ENCODE results near the gene N4BP2L1. TPM values are rescaled to one million over a fixed set of nuclear protein-coding genes. Genes with fewer than 3 reads are reported as not detected.

N4BP2L1 gene
- polyA plus RNA-seq, 2 of the 4 experiments (the other 2 are of a cell fraction): 0.41 to 0.85 TPM

GRCh38 chr13:32425158-32425557 lies 2.8 kb downstream of the N4BP2L1 start:
- FAIRE-seq (no peak), DNase-seq (ENCODE audit: low read depth in 1 of 2, low spot score in 1 of 2) (no peak), ATAC-seq (no peak)
- WGBS (ENCODE audit: missing lambda C conversion rate): 92% methylated on average over 7 of the region's 7 CpGs
- Histone ChIP-seq H3K4me3 (no peak overlapping the region), H3K4me1 (no peaks in the 10 kb centered on the region), H3K9me3 (no peaks in the 10 kb centered on the region), H3K4me2 (no peak overlapping the region), H3K27ac (no peak overlapping the region)
- TF ChIP-seq ZC3H11A (IDR thresholded peaks at IDR 0.05) (no peak), CHD2 (IDR thresholded peaks at IDR 0.05; ENCODE audit: low read length, partially characterized antibody) (no peak), CBX2 (IDR thresholded peaks at IDR 0.05; ENCODE audit: borderline replicate concordance, low read depth) (no peak), HDAC2 (IDR thresholded peaks at IDR 0.05) (no peak), EHMT2 (IDR thresholded peaks at IDR 0.05; ENCODE audit: low read depth) (no peak), KDM1A (IDR thresholded peaks at IDR 0.05; ENCODE audit: low read depth) (no peak), FOXS1 (CRISPR knock-in tag; IDR thresholded peaks at IDR 0.05) (no peak), ZSCAN20 (CRISPR knock-in tag; IDR thresholded peaks at IDR 0.05) (no peak), SREBF2 (IDR thresholded peaks at IDR 0.05) (no peak), E2F6 (IDR thresholded peaks at IDR 0.05; ENCODE audit: borderline replicate concordance, low read depth) (no peak), TP53 (CRISPR knock-in tag; IDR thresholded peaks at IDR 0.05) (no peak), FOSB (CRISPR knock-in tag; IDR thresholded peaks at IDR 0.05) (no peak), CEBPB (IDR thresholded peaks at IDR 0.05) (no peak), EP300 (IDR thresholded peaks at IDR 0.05) (no peak)
- TF ChIP-seq, protein P1, sequence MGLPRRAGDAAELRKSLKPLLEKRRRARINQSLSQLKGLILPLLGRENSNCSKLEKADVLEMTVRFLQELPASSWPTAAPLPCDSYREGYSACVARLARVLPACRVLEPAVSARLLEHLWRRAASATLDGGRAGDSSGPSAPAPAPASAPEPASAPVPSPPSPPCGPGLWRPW (IDR thresholded peaks at IDR 0.05): no peak
- ChIA-PET POLR2A (no interaction called here), CTCF (no interaction called here)

- Histone ChIP-seq H3K4me2 (no peak overlapping the region), H3K27ac (no peak overlapping the region), H3K4me1 (no peaks in the 10 kb centered on the region), H3K4me3 (no peak overlapping the region), H3K9me3 (no peaks in the 10 kb centered on the region; the same call in 2 of the 3 replicates)
- CTCF ChIA-PET: no interaction called here
- POLR2A ChIA-PET: no interaction called here
- 87% methylated on average over 3 of the region's 3 CpGs for WGBS (ENCODE audit: missing lambda C conversion rate)
- DNase-seq (ENCODE audit: low read depth in 1 of 2, low spot score in 1 of 2): no peak
- no peak for ATAC-seq
- FAIRE-seq: no peak
- TF ChIP-seq FOSL2 (IDR thresholded peaks at IDR 0.05) (no peak), FOSL2 (CRISPR knock-in tag; IDR thresholded peaks at IDR 0.05) (no peak), HOXB13 (CRISPR knock-in tag; IDR thresholded peaks at IDR 0.05; ENCODE audit: low read depth) (no peak), ESRRA (IDR thresholded peaks at IDR 0.05; ENCODE audit: borderline replicate concordance, low read length) (no peak), KDM5A (IDR thresholded peaks at IDR 0.05) (no peak)
Measured at GRCh38 chr13:32423592-32423991, 4.3 kb downstream of the N4BP2L1 start.

DNA sequence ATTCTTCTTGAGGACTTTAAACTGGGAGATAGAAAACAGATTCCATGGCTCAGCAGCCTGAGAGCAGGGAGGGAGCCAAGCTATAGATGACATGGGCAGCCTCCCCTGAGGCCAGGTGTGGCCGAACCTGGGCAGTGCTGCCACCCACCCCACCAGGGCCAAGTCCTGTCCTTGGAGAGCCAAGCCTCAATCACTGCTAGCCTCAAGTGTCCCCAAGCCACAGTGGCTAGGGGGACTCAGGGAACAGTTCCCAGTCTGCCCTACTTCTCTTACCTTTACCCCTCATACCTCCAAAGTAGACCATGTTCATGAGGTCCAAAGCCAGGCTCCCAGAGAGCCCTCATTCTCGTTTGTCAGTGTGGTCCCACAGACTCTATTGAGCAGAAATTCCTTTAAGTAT lies 8.1 kb downstream of the N4BP2L1 start:
- Histone ChIP-seq H3K4me1 (no peaks in the 10 kb centered on the region), H3K9me3 (no peaks in the 10 kb centered on the region; the same call in 2 of the 3 replicates), H3K4me3 (no peak overlapping the region), H3K4me2 (no peak overlapping the region), H3K27ac (no peak overlapping the region)
- TF ChIP-seq SMC3 (IDR thresholded peaks at IDR 0.05) (no peak), EHF (CRISPR knock-in tag; IDR thresholded peaks at IDR 0.05) (no peak), BHLHE40 (IDR thresholded peaks at IDR 0.05; ENCODE audit: low read depth, low read length) (no peak), HDAC2 (IDR thresholded peaks at IDR 0.05) (no peak), ZSCAN20 (CRISPR knock-in tag; IDR thresholded peaks at IDR 0.05) (no peak), FOSB (CRISPR knock-in tag; IDR thresholded peaks at IDR 0.05) (no peak), ZFP36 (IDR thresholded peaks at IDR 0.05; ENCODE audit: borderline replicate concordance, partially characterized antibody) (no peak), TP53 (CRISPR knock-in tag; IDR thresholded peaks at IDR 0.05) (no peak)
- TF ChIP-seq, protein P2, sequence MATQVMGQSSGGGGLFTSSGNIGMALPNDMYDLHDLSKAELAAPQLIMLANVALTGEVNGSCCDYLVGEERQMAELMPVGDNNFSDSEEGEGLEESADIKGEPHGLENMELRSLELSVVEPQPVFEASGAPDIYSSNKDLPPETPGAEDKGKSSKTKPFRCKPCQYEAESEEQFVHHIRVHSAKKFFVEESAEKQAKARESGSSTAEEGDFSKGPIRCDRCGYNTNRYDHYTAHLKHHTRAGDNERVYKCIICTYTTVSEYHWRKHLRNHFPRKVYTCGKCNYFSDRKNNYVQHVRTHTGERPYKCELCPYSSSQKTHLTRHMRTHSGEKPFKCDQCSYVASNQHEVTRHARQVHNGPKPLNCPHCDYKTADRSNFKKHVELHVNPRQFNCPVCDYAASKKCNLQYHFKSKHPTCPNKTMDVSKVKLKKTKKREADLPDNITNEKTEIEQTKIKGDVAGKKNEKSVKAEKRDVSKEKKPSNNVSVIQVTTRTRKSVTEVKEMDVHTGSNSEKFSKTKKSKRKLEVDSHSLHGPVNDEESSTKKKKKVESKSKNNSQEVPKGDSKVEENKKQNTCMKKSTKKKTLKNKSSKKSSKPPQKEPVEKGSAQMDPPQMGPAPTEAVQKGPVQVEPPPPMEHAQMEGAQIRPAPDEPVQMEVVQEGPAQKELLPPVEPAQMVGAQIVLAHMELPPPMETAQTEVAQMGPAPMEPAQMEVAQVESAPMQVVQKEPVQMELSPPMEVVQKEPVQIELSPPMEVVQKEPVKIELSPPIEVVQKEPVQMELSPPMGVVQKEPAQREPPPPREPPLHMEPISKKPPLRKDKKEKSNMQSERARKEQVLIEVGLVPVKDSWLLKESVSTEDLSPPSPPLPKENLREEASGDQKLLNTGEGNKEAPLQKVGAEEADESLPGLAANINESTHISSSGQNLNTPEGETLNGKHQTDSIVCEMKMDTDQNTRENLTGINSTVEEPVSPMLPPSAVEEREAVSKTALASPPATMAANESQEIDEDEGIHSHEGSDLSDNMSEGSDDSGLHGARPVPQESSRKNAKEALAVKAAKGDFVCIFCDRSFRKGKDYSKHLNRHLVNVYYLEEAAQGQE (IDR thresholded peaks at IDR 0.05): no peak
- ATAC-seq (no peak), DNase-seq (ENCODE audit: low read depth in 1 of 2, low spot score in 1 of 2) (no peak), FAIRE-seq (no peak)
- ChIA-PET CTCF (no interaction called here), POLR2A (no interaction called here)
- 50% methylated on average over 2 of the region's 2 CpGs for WGBS (ENCODE audit: missing lambda C conversion rate)

Measured in A549 (cell line).